SK-N-SH treated with all-trans-retinoic acid at 6 μM for 48 hours (cell line): ENCODE data around the gene KIAA0408.

ENCODE experiments used
- PPARA ChIP-seq: fragments of 250-450 bp; sonication (Bioruptor Pico); IDR thresholded peaks from 2 replicates; pipeline ENCODE4 v1.5.0; 2020; ENCODE audit warnings: mild to moderate bottlenecking, borderline replicate concordance
- ZFP3 ChIP-seq: fragments of 250-450 bp; sonication (Bioruptor Pico); IDR thresholded peaks from 2 replicates; pipeline ENCODE4 v1.5.0; 2020; ENCODE audit warnings: mild to moderate bottlenecking, moderate library complexity
- ZNF70 ChIP-seq: fragments of 450-650 bp; formaldehyde crosslinking; IDR thresholded peaks from 2 replicates; pipeline ENCODE4 v1.5.0; 2020; ENCODE audit warnings: mild to moderate bottlenecking, moderate library complexity
- ZNF8 ChIP-seq: fragments of 450-650 bp; formaldehyde crosslinking; IDR thresholded peaks from 2 replicates; pipeline ENCODE4 v1.5.0; 2020; ENCODE audit warnings: mild to moderate bottlenecking, moderate library complexity
- TF ChIP-seq, protein P1 (sequence below): fragments of 250-450 bp; sonication (Bioruptor Pico); IDR thresholded peaks from 2 replicates; pipeline ENCODE4 v1.8.0; 2020; ENCODE audit warnings: mild to moderate bottlenecking, moderate library complexity, borderline replicate concordance

DNA sequence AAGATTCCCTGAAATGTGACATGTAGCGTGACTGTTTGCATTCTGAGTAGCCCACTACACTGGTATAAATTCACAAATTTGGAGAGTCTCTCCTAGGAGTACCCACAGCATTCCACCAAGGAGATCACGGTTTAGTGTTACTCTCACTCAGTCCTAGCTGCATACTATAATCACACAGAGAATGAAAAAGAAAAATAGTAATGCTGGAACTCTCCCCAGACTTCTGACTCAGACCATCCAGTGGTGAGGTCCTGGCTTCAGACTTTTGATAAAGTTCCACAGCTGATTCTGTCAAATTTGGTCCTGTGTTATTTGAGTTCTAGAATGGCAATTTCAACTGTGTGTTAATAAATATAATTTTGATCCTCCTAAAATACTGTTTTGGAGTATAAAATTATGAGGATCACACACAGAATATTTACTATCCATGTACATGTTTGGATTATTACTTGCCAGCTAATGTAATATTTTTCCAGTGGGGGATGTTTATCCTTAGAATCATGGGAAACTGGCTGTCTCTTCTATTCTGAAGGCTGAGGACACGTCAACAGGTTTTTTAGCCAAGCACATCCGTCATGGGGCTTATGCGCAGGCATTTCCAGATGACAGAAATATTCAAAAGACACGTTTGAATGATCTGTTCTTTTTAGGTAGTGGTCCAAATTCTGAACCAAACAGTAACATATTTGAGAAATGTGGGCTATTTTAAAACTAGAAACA, 5.1 kb upstream of the KIAA0408 start:
- TF ChIP-seq ZNF70 (CRISPR knock-in tag) (no peak), ZFP3 (CRISPR knock-in tag) (no peak), PPARA (CRISPR knock-in tag) (no peak), ZNF8 (no peak)
- TF ChIP-seq, protein P1, sequence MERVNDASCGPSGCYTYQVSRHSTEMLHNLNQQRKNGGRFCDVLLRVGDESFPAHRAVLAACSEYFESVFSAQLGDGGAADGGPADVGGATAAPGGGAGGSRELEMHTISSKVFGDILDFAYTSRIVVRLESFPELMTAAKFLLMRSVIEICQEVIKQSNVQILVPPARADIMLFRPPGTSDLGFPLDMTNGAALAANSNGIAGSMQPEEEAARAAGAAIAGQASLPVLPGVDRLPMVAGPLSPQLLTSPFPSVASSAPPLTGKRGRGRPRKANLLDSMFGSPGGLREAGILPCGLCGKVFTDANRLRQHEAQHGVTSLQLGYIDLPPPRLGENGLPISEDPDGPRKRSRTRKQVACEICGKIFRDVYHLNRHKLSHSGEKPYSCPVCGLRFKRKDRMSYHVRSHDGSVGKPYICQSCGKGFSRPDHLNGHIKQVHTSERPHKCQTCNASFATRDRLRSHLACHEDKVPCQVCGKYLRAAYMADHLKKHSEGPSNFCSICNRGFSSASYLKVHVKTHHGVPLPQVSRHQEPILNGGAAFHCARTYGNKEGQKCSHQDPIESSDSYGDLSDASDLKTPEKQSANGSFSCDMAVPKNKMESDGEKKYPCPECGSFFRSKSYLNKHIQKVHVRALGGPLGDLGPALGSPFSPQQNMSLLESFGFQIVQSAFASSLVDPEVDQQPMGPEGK: no peak
